GM21528 (cell line): ENCODE measurements around the gene LDB2.

Source experiments
- ATAC-seq: cut with Tn5 transposase; IDR thresholded peaks from one replicate; pipeline ENCODE4 v1.9.1; 2021; ENCODE audit warnings: mild to moderate bottlenecking, moderate library complexity; ENCODE audit not compliant: unreplicated experiment, low FRiP score

The LDB2 gene

DNA sequence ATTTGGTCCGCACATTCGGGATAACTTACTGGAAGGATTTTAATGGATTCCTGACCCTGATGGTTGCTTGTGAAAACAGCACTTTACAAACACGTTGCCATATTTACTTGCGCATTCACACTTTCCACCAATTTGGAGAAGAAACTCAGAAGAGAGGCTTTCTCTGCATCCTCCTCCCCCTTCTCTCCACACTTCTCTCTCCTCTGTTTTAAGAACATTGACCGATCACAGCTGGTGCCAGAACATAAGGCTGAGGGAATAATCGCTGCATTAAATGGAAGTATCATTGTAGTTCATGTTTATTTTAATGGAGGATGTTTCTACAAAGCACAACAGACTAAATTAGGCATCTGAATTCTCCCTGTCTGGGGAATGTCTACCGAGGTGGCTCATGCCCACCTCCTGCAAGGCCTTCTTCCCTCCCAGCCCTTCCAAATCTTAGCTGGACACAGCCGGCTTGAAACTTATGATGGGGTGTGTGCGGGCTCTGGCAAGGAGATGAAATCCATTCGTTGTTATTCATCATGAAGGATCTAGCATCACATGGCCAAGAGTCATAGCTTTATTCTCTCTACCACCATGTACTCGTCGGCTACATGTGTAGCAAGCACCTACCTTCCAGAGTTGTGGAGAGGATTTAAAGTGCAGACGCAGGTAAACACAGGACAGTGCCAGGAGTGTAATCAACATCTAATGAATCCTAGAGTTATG, 204.1 kb downstream of the LDB2 start:
- no peak for ATAC-seq

DNA sequence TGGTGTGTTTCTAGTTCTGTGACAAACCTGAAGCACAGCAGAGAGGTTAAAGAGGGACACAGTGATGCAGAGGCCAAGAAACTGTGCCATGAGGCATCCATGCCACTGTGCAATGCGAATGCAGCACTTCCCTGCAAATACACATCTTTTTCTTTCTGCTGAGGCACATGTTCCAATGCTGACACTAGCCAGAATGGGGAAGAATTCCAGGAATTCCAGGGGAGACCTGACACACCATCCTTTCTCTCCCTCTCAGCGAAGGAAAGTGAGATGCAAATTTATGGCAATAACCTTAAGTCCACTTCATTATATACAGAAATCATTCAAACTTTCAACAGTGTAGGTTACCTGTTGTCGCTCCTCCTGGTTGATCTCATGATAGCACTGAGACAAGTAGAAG, 204.8 kb downstream of the LDB2 start:
- ATAC-seq: no peak

DNA sequence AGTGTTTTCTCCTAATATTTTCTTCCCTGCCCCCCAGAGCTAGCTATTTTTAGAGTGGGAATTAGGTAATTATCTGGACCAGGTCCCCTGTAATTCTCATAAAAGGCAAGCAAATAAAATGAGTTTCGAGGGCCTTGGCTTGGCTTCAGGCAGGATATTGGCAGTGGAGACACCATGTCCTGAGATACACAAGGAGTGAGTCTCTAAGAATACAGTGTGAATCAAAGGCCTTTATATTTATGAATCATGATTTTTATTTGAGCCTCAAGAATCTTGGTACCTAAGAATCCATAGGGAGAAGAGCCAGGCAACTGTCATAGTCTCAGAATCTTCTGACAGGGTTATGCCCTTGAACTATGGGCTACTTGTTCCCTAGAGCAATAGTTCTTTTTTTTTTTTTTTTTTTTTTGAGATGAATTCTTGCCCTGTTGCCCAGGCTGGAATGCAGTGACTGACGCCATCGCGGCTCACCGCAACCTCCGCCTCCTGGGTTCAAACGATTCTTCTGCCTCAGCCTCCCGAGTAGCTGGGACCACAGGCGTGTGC, 205.4 kb downstream of the LDB2 start:
- no peak for ATAC-seq

DNA sequence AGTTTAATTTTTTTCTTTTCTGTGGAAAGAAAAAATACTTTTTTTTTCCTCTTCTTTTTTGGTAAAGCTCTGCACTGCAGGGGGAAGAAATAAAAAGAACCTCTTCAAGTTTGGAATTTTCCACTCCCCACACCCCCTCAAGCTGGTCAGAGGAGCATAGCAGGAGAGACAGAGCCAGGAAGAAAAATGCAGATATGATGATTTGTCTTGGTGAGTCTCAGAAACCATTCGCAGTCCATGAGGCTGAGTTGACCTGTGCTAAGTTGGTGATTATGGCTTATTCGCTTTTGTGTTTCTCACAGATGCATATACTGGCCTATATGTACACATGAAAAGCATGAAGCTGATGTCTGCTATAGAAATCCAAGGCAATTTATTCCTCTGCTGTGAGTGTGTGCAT, 205.9 kb downstream of the LDB2 start:
- no peak for ATAC-seq

DNA sequence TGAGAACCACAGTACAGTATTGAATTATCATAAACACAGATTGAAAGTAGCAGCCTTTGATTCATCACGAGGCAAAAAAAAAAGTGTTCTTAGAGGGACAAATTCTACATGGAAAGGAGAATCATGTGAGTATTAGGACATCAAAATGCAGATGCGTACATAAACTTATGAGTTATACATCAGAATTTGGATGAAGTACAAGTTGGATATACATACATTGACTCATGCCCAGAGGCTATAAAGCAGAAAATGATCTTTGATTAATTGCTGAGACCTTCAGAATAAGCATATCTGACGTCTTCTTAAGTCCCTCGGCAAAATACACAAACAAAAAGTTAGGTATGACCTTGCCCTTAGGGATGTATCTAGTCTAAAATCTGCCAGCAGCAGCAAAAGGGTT, 206.4 kb downstream of the LDB2 start:
- ATAC-seq: no peak

DNA sequence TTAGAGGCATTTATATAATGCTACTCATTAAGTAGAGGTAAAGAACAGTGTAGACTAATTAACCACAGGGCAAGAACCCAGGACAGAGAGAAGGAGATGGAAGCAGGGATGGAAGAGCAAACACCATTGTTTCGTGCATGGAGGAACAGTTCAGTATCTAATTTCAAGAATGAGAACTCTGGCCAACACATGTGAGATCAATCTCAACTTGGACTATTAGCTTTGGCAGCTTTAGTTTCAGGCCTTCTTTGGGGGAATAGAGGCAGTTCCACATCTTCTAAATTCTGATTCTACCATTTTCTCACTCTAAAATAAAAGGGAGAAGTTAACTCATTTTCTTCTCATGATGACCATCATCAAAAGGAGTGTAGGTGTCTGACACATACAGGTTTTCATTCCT, 207.0 kb downstream of the LDB2 start:
- ATAC-seq: no peak

DNA sequence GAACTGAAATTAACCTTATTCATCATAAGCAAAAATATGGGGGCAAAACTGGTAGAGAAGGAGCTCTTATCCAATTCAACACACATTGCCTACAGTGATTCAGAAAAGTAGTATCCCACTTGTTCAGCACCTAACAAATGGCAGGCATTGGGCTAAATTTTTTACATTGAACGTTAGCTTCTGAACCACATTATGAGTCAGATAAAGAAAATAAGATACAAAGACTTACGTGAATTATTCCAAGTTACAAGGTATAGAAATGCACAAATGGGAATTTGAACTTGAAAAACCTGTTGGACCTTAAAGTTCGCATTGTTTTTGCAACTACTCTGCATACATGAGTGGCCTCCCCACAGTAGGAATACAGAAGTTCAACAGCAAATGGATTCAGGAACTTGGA, 210.6 kb downstream of the LDB2 start:
- ATAC-seq: no peak

DNA sequence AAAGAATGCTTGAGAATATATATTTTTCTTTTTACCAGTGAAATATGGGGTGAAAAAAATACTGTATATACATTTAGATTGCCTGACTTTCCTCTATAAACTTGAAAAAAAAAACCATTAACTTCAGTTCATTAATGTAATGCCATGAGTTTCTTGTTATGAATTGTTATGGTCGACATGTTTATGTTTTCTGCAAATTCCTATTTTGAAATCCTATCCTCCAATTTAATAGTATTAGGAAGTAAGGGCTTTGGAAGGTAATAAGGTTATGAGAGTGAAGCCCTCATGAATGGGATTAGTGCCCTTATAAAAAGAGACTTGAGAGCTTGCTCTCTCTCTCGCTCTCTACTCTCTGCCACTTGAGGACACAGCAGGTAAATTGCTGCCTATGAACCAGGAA, 211.4 kb downstream of the LDB2 start:
- no peak for ATAC-seq

DNA sequence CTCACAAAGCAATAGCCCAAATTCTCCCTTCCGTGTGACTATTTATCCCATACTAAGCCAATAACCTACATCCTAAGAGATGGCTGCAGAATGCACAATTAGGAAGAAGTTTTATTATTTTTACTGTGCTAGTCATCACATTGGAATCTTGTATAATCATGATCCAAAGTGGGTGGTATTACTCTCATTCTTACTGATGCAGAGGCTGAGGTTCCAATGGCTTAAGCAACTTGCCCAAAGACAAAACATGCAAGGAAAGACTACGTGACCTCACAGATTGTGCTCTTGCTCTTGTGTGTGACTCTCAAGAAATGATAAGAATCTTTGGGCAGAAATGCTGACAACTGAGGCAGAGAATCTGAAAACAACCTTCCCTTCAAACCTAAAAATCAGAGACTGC, 212.2 kb downstream of the LDB2 start:
- no peak for ATAC-seq

DNA sequence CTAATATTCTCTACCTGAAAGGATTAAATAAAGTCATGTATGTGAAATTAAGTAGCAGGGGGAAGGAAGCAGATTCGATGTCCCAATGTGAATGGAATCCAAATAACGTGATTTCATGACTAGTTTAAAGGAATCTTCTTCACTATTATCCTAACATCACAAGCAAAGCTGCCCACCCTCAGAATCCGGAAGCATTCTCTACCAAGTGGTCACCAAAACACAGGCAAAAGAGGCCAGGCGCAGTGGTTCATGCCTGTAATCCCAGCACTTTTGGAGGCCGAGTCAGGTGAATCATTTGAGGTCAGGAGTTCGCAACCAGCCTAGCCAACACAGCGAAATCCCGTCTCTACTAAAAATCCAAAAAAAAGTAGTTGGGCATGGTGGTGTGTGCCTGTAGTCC, 212.9 kb downstream of the LDB2 start:
- ATAC-seq: no peak

DNA sequence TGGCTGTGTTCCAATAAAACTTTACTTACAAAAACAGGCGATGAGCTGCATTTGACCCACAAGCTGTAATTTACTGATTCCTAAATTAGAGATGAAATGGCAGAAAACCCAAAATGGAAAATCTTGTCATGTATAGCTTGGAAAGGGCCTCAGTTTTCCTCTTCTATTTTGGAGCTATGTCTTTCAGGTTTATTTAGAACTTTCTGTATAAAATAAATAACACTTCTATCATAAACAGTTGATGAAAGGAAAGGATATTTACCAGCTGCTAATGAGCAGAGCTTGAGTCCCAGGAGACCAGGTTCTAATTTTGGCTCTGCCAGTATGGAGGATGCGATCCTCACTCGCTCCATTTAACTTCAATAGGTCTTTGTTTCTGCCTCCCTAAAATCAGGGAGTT, 213.5 kb downstream of the LDB2 start:
- no peak for ATAC-seq

DNA sequence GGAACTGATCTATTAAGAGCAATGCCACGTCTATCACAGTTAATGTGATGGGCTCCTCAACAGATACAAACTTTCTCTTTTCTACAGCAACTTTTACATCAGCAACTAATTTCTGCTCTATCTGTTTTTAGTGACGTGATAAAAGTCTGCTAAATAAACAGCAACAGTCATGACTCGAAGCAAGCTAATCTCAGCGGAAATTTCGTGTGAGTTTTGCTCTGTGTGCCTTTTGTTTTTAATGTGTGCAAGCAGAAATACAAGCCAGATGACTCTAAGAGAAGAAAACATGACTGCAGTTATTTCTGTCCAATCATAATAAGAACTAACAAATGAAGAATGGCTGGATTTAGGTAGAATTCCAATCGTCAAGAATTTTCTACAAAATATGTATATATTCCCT, 214.3 kb downstream of the LDB2 start:
- no peak for ATAC-seq

DNA sequence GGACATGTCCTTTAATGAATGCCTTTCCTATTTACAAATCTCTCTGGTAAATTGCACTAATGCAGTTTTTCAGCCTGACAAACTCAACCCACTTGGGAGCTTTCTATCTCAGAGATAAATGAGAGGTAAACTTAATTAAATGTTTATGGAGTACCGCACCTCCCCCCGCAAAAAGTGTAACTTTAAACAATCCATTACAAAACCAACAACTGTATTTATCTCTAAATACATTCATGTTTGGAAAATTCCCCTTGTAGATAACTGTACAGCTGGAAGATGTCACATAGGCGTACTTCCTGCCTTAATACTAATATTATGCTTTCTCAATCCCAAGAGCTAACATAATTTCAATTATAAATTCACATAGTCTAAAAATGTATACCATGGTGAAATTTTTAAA, 215.5 kb downstream of the LDB2 start:
- ATAC-seq: no peak

DNA sequence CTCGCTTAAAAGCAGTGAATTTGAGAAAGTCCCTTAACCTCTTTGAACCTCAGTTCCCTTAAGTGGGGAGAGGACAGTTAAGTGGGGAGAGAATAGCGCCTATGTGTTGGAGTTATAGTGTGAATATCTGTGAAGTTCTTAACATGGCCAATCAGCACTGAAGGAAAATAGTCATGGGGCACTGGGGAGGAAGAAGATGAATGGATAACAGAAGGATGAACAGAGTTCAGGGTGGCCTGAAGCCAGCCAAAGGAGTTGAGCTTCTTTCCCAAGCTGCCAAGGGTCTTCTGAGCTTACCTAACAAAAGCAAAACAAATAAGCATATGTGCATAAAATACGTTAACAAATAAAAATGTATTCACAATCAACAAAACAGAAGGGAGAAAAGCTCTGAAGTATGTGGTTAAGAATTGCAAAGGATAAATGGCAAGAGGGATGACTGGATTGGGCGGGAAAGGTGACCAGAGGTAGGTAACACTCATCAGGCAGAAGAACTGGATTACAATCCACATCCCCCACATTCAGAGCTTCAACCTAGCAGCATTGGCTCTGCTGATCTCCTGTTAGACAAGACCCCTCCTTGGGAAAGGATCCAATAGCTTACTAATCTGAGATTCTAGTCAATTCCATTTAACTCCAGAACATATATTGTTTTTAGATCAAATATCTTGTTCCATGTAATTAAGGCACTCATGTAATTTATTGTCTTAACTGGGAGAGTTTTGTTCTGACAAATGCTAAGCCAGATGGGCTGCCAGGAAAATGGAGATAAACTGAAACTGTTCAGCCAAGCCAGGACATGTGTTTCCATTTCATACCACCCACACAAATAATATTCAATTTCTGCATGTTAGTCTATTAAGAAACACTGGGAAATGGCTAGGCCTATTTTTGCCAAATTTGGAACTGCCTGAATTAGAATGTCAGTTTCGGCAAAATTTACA, 221.2 kb downstream of the LDB2 start:
- no peak for ATAC-seq

DNA sequence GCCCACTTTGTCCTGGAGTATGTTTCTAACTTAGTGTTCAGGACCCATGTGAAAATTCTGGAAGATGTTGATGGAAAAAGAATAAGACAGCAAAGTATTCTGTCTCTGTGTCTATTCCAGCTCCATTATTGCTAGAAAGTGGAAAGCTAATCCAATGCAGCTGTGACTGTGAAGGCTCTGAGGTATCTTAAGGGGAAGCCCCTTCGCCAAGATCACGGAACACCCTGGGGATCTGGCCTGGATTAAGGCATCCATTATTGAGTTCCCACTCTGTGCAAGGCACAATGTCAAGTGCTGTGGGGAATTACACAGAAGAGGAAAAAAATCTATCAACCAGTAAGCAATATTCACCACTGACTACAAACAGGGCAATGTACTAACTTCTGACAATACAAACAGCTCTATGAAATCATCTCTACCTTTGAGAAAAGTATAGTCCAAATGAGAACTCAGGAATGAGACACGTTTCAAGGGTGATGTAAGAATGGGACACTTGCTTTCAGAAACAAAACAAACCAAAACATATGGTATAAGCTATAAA, 222.1 kb downstream of the LDB2 start:
- ATAC-seq: no peak

DNA sequence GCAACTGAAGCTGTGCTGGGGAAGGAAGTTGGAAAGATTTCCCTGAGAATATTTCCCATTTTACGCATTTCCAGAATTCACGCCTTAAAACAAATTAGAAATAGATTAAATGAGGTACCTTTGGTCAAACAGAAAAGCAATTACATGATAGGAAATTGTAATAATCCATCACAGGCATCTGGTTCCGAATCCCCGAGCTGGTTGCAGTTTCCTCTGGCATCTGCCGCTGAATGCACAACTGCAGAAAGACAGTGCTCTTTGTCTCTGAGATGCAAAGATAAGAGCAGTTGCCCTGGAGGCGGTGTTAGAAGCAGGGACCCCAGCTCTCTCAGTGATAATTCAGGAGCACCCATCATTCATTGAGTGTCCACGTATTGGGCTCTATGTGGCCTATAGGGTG, 224.4 kb downstream of the LDB2 start:
- no peak for ATAC-seq

DNA sequence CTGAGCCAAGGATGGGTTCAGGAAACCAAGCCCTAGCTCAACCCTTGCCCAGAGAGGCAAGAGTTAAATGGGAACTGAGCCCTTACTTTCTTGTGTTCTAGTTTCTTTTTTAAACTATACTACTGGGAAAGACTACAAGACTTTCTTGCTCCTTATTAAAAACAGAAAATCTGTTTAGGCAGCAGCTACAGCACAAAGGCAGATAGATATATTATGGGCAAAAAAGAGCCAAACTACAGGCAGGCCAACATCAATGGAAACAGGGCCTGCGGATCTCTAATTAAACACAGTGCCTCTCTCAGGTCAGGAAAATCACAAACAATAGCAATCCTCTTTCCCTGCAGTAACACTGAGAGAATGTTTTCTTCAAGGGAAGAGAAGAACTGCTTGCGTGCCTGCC, 226.0 kb downstream of the LDB2 start:
- no peak for ATAC-seq

DNA sequence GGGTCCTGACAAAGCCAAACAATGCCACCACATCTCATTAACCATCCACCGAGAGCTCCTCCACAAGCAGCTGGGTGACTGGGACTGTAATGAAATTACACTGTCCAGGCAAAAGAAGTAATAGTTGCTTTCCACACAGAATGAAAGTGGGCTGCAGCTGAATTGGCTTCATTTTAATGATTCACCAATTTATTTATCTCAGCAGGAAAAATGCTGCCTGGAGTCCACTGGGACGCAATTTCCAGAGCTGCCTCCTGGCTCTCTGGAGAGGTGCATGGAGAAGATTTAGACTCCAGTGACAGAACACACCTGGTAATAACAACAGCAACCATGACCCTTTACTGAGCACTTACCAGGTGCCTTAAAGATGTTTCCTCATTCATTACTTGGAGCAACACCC, 226.7 kb downstream of the LDB2 start:
- no peak for ATAC-seq

DNA sequence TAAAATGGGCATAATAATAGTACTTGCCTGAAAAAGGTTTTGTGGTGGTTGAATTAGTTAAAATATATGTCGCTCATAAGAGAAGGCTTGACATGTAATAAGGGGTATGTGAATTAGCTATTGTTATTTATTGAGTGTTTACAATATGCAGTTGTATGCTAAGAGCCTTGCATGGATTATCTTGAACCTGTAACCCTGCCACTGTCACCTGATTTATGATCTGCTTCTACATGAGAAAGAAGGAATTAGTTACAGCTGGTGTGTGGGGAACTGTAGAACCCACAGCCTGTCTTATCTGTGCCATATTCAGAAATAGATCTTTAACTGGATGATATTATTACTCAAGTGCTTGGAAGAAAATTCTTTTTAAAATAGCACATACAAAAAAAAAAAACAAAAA, 227.7 kb downstream of the LDB2 start:
- ATAC-seq: no peak

DNA sequence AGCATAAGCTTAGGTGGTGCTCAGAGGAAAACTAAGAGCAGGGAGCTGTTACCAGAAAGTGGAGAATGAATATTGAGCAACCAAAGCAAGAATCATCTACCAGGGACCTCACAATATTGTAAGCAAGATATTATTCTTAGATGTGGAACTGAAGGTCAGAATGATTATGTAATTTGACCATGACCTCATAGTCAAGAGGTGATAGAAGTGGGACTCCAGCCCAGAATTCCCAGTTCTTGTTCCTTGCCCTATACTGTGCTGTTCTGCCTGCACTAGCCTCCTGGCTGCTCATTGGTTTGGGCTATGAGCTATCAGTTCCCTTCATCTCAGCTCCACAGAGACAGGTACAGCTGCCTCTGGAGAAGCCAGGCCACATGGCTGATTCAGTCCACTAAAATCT, 229.4 kb downstream of the LDB2 start:
- no peak for ATAC-seq

DNA sequence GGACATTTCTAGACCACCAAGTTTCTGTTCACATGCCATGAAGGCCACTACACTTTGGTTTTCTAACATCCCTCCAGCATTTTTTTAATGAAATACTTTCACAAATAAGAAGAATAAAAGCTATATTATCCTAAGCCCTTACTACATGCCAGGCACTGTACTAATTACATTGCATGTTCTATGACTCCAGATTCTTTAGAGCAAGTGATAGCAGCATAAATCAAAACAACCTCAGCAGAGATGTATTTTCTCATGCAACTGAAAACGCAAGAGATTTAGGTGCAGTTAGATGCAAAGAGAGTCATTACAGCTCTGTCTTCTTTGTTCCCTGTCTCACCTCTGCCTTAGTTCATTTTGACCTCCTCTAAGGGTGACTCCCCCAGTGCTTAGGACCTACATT, 230.0 kb downstream of the LDB2 start:
- no peak for ATAC-seq
